ENCODE results near the gene SLC44A1. TPM values are rescaled to one million over a fixed set of nuclear protein-coding genes. Genes with fewer than 3 reads are reported as not detected.

Gene SLC44A1
- total and polyA plus RNA-seq, 2 of the 13 experiments (the other 11 are each of a cell fraction or from before 2014, with no cell fraction given), result 21.4 to 40.8 TPM

DNA sequence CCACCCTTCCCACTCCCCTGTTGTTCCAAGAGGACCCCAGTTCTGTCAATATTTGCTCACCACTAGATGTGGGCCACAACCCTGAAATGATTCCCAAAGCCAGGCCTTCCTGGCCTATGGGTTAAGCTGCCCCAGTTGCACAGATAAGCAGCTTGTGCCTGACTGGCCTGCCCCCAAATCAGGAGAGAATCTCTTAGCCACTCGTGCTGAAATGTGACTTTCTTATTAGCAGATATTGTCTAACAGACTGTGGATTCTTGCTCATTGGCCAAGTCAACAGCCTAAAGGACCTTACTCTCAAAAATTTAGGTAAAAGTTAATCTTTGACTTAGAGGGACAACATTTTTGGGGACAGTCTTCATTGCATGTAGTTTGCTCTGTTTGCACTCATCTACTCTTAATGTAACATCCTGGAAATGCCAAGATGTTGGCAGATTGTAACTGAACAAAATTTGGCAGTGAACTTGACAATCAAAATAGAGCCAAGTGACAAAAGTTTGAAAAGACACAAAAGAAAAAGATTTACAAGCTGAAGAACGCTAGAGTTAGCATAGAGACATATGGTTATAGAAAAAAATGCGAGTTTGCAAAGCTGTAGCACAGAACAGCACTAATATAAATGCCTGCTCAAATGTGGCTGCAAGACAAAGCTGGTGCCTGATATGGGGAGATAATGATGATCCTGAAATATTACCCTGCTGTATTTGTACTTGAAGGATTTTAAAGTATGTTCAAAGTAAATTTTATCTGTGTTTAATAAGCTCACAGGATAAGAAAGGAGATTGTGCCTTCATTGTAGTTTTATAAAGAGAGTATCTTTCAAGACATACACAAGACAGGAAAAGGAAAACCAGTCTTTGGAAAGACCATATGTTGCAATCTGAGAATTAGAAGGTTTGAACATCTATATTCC lies 174.4 kb downstream of the SLC44A1 start (continued):
- TF ChIP-seq, protein P1, sequence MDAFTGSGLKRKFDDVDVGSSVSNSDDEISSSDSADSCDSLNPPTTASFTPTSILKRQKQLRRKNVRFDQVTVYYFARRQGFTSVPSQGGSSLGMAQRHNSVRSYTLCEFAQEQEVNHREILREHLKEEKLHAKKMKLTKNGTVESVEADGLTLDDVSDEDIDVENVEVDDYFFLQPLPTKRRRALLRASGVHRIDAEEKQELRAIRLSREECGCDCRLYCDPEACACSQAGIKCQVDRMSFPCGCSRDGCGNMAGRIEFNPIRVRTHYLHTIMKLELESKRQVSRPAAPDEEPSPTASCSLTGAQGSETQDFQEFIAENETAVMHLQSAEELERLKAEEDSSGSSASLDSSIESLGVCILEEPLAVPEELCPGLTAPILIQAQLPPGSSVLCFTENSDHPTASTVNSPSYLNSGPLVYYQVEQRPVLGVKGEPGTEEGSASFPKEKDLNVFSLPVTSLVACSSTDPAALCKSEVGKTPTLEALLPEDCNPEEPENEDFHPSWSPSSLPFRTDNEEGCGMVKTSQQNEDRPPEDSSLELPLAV (CRISPR knock-in tag; conservative IDR thresholded peaks at IDR 0.05; ENCODE audit: low read depth), result no peak
- no peak for TF ChIP-seq GTF2F1 (IDR thresholded peaks at IDR 0.05; ENCODE audit: low read length)
- TF ChIP-seq ZNF558 (CRISPR knock-in tag; IDR thresholded peaks at IDR 0.05; ENCODE audit: borderline replicate concordance), result no peak
- TF ChIP-seq, protein P2, sequence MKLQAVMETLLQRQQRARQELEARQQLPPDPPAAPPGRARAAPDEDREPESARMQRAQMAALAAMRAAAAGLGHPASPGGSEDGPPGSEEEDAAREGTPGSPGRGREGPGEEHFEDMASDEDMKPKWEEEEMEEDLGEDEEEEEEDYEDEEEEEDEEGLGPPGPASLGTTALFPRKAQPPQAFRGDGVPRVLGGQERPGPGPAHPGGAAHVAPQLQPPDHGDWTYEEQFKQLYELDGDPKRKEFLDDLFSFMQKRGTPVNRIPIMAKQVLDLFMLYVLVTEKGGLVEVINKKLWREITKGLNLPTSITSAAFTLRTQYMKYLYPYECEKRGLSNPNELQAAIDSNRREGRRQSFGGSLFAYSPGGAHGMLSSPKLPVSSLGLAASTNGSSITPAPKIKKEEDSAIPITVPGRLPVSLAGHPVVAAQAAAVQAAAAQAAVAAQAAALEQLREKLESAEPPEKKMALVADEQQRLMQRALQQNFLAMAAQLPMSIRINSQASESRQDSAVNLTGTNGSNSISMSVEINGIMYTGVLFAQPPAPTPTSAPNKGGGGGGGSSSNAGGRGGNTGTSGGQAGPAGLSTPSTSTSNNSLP (IDR thresholded peaks at IDR 0.05; ENCODE audit: low read depth, low read length), result peak; percentile 57
- peak; percentile 78 for TF ChIP-seq HDAC2 (CRISPR knock-in tag; IDR thresholded peaks at IDR 0.05)
- TF ChIP-seq SNAPC2 (CRISPR knock-in tag; IDR thresholded peaks at IDR 0.05), result no peak
- TF ChIP-seq MAFF (IDR thresholded peaks at IDR 0.05; ENCODE audit: low read depth, low read length), result no peak
- TF ChIP-seq KLF12 (CRISPR knock-in tag; IDR thresholded peaks at IDR 0.05; ENCODE audit: borderline replicate concordance), result no peak
- TF ChIP-seq ZNF329 (CRISPR knock-in tag; IDR thresholded peaks at IDR 0.05; ENCODE audit: low read depth), result no peak
- no peak for TF ChIP-seq ZNF367 (CRISPR knock-in tag; IDR thresholded peaks at IDR 0.05; ENCODE audit: borderline replicate concordance)
- peak; percentile 13; the same call in 1 of the 2 replicates for TF ChIP-seq ELF1 (CRISPR knock-in tag; IDR thresholded peaks at IDR 0.05)
- TF ChIP-seq, protein P3, sequence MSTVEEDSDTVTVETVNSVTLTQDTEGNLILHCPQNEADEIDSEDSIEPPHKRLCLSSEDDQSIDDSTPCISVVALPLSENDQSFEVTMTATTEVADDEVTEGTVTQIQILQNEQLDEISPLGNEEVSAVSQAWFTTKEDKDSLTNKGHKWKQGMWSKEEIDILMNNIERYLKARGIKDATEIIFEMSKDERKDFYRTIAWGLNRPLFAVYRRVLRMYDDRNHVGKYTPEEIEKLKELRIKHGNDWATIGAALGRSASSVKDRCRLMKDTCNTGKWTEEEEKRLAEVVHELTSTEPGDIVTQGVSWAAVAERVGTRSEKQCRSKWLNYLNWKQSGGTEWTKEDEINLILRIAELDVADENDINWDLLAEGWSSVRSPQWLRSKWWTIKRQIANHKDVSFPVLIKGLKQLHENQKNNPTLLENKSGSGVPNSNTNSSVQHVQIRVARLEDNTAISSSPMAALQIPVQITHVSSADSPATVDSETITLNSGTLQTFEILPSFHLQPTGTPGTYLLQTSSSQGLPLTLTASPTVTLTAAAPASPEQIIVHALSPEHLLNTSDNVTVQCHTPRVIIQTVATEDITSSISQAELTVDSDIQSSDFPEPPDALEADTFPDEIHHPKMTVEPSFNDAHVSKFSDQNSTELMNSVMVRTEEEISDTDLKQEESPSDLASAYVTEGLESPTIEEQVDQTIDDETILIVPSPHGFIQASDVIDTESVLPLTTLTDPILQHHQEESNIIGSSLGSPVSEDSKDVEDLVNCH (CRISPR knock-in tag; IDR thresholded peaks at IDR 0.05), result no peak
- no peak for TF ChIP-seq ARHGAP35 (CRISPR knock-in tag; IDR thresholded peaks at IDR 0.05; ENCODE audit: borderline replicate concordance)
- TF ChIP-seq ETV5 (CRISPR knock-in tag; IDR thresholded peaks at IDR 0.05; ENCODE audit: borderline replicate concordance), result peak; percentile 63; the same call in 1 of the 2 replicates
- TF ChIP-seq EZH2 (conservative IDR thresholded peaks at IDR 0.05; ENCODE audit: low read depth, low read length), result no peak
- TF ChIP-seq, protein P4, sequence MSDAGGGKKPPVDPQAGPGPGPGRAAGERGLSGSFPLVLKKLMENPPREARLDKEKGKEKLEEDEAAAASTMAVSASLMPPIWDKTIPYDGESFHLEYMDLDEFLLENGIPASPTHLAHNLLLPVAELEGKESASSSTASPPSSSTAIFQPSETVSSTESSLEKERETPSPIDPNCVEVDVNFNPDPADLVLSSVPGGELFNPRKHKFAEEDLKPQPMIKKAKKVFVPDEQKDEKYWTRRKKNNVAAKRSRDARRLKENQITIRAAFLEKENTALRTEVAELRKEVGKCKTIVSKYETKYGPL (CRISPR knock-in tag; IDR thresholded peaks at IDR 0.05), result no peak
- peak; percentile 33; the same call in 1 of the 2 replicates for TF ChIP-seq CBX5 (CRISPR knock-in tag; IDR thresholded peaks at IDR 0.05; ENCODE audit: borderline replicate concordance)
